Erythroblast (primary cell): ENCODE data around the gene RAD51B.

ENCODE experiments used
- GATA1 ChIP-seq: IDR thresholded peaks from 2 replicates; pipeline ENCODE4 v1.6.1; 2011; ENCODE audit warnings: low read depth, mild to moderate bottlenecking, control low read depth, low read length, moderate library complexity
- POLR2A ChIP-seq: IDR thresholded peaks from 2 replicates; pipeline ENCODE4 v1.6.1; 2011; ENCODE audit warnings: mild to moderate bottlenecking, low read length

GRCh38 chr14:68147303-68147702 lies 327.7 kb downstream of the RAD51B start:
- no peak for TF ChIP-seq POLR2A
- TF ChIP-seq GATA1, result no peak
